Uterus (tissue), 4 donors: ENCODE measurements around the gene ARL10. TPM values are rescaled to one million over a fixed set of nuclear protein-coding genes. Genes with fewer than 3 reads are reported as not detected.

Experiments used
- DNase-seq, 2 donors: peaks; one replicate each; pipeline ENCODE4 v3.0.0-alpha.2; 2019 to 2020
- H3K27ac ChIP-seq, 2 donors: fragments of 200-600 bp; sonication (generic); 1 replicate in 1 of 2; 2 replicates in 1 of 2; pipeline ENCODE4 v1.5.1; 2016 to 2018
- H3K27me3 ChIP-seq, 2 donors: fragments of 200-600 bp; sonication (generic); one replicate each; pipeline ENCODE4 v1.5.1; 2018 to 2019; ENCODE audit warnings: control low read depth in 1 of 2
- H3K36me3 ChIP-seq, 2 donors: fragments of 200-600 bp; sonication (generic); one replicate each; pipeline ENCODE4 v1.5.1; 2019; ENCODE audit warnings: control low read depth in 1 of 2
- H3K4me1 ChIP-seq, 2 donors: fragments of 200-600 bp; sonication (generic); one replicate each; pipeline ENCODE4 v1.5.1; 2018 to 2019; ENCODE audit warnings: control low read depth in 1 of 2
- H3K4me3 ChIP-seq, 2 donors: fragments of 200-600 bp; sonication (generic); 1 replicate in 1 of 2; 2 replicates in 1 of 2; pipeline ENCODE4 v1.5.1; 2018 to 2019; ENCODE audit warnings: mild to moderate bottlenecking in 1 of 2
- H3K9me3 ChIP-seq, 2 donors: fragments of 200-600 bp; sonication (generic); one replicate each; pipeline ENCODE4 v1.5.1; 2019; ENCODE audit warnings: control low read depth in 1 of 2
- POLR2A ChIP-seq, 2 donors: fragments of 450-650 bp; IDR thresholded peaks; one replicate each; pipeline ENCODE4 v1.6.1; 2016; ENCODE audit warnings: antibody characterized with exemption in 2 of 2, mild to moderate bottlenecking in 1 of 2, moderate library complexity in 1 of 2
- intact Hi-C: fragments of 100-400 bp; cut with DNase I; formaldehyde crosslinking; loops from one replicate; pipeline ENCODE4 v1.15.1; 2023; ENCODE audit warnings: low total_unique reads
- total RNA-seq, 4 donors: library from RNA; depleted of rRNA in 3 of 4; stranded (reverse); fragments of >200 nt in 3 of 4; gene quantifications; one replicate each; pipeline versions ENCODE4 v1.1.0 to v1.2.4, GENCODE V29; 2014 to 2023
- TF ChIP-seq, protein P1 (sequence below), 4 experiments: fragments of 200-600 bp in 2 of 4; fragments of 450-650 bp in 2 of 4; sonication (generic) in 2 of 4; IDR thresholded peaks; one replicate each; pipeline ENCODE4 v1.5.1; 2016 to 2019; ENCODE audit warnings: antibody characterized with exemption in 4 of 4, mild to moderate bottlenecking in 2 of 4, moderate library complexity in 1 of 4
- donor health status: DM: yes; HTN: yes; CAD: no.

The ARL10 gene
- total RNA-seq, 4 donors from 2014 or later = 4.1 to 21.2 (median 9.6) TPM

DNA sequence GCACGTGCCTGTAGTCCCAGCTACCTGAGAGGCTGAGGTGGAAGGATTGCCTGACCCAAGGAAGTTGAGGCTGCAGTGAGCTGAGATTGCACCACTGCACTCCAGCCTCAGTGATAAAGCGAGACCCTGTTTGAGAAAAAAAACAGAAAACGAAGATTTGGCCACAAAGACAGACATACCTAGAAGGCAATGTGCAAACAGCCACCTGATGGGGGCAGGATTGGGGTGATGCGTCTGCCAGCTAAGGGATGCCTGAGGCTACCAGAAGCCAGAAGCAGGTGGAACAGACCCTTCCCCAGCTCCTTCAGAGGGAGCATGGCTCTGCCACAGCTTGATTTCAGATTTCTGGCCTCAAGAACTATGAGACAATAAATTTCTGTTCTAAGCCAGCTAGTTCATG, 26.2 kb downstream of the ARL10 start:
- H3K4me1 ChIP-seq = peaks cover 0 to 5% of the 10 kb centered on the region in 2 donors
- H3K9me3 ChIP-seq = no peaks in the 10 kb centered on the region
- no peaks in the 10 kb centered on the region for H3K27me3 ChIP-seq
- no peaks in the 10 kb centered on the region for H3K36me3 ChIP-seq
- no peak overlapping the region for H3K4me3 ChIP-seq
- no peak overlapping the region for H3K27ac ChIP-seq
- intact Hi-C loops = no loop called here
- no peak for DNase-seq
- no peak for TF ChIP-seq POLR2A (IDR thresholded peaks at IDR 0.05)
- TF ChIP-seq, protein P1, sequence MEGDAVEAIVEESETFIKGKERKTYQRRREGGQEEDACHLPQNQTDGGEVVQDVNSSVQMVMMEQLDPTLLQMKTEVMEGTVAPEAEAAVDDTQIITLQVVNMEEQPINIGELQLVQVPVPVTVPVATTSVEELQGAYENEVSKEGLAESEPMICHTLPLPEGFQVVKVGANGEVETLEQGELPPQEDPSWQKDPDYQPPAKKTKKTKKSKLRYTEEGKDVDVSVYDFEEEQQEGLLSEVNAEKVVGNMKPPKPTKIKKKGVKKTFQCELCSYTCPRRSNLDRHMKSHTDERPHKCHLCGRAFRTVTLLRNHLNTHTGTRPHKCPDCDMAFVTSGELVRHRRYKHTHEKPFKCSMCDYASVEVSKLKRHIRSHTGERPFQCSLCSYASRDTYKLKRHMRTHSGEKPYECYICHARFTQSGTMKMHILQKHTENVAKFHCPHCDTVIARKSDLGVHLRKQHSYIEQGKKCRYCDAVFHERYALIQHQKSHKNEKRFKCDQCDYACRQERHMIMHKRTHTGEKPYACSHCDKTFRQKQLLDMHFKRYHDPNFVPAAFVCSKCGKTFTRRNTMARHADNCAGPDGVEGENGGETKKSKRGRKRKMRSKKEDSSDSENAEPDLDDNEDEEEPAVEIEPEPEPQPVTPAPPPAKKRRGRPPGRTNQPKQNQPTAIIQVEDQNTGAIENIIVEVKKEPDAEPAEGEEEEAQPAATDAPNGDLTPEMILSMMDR (IDR thresholded peaks at IDR 0.05) = no peak

DNA sequence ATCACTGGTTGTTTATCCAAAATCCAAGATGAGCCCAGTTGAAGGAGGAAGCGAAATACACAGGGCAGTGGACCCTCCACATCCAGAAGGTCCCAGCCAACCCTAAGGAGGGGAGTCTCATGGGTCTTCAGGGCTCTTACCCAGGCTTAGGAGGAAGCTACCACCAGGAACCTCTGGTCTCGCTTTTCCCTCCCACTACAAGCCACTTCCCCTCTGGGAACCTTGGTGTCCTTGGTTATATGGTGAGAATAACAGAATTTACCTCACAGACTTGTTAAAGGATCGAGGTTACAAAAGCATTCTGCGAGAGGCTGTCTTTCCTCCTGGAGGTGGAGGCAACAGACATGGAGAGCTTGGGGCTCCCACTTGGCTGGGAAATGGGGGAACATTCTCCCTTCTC, 26.7 kb downstream of the ARL10 start:
- Histone ChIP-seq H3K9me3 (no peaks in the 10 kb centered on the region), H3K36me3 (no peaks in the 10 kb centered on the region), H3K27ac (no peak overlapping the region), H3K4me3 (no peak overlapping the region), H3K4me1 (peaks cover 0 to 5% of the 10 kb centered on the region in 2 donors), H3K27me3 (no peaks in the 10 kb centered on the region)
- DNase-seq = no peak
- intact Hi-C loops = no loop called here
- TF ChIP-seq POLR2A (IDR thresholded peaks at IDR 0.05) = no peak
- TF ChIP-seq, protein P1 (IDR thresholded peaks at IDR 0.05) = no peak

DNA sequence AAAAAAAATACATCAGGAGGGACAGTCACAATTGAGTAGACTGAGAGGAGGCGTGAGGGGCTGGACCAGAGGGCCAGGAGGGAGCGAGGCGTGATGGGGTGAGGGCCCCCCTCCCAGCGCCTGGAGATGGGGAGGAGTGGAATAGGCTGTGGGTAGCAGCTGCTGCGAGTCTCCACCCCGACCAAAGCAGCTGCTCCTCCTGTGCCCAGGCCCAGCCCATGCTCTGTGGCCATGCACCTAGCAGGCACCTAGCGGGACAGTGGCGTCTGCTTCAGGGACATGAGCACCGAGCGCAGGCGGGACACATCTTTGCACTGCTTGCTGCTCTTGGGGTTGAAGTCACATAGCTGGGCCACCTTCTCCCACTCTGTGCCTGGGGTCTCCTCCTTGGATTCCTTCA, 27.2 kb downstream of the ARL10 start:
- no peak for TF ChIP-seq POLR2A (IDR thresholded peaks at IDR 0.05)
- TF ChIP-seq, protein P1 (IDR thresholded peaks at IDR 0.05) = no peak
- Histone ChIP-seq H3K27me3 (no peaks in the 10 kb centered on the region), H3K36me3 (no peaks in the 10 kb centered on the region), H3K4me1 (peaks cover 0 to 2% of the 10 kb centered on the region in 2 donors), H3K27ac (no peak overlapping the region), H3K9me3 (no peaks in the 10 kb centered on the region), H3K4me3 (no peak overlapping the region)
- no peak for DNase-seq
- intact Hi-C loops = no loop called here

DNA sequence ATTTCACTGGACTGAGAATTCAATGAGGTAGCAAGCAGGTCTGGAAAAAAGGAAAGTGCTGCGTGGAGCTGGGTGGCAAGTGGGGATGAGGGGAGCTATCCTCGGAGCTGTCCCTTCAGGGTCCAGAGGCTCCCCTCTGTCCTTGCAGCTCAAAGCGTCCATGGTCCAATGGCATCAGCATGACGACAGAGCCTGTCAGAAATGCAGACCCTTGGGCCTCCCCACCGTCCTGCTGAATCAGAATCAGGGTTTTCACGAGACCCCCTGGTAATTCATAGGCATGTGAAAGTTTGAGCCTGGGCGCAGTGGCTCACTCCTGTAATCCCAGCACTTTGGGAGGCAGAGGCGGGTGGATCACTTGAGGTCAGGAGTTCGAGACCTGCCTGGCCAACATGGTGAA, 28.8 kb downstream of the ARL10 start:
- intact Hi-C loops = no loop called here
- no peaks in the 10 kb centered on the region for H3K36me3 ChIP-seq
- no peak overlapping the region for H3K27ac ChIP-seq
- no peak overlapping the region for H3K4me3 ChIP-seq
- no peak for TF ChIP-seq POLR2A (IDR thresholded peaks at IDR 0.05)
- TF ChIP-seq, protein P1 (IDR thresholded peaks at IDR 0.05) = no peak
- DNase-seq = no peak
- H3K4me1 ChIP-seq = no peaks in the 10 kb centered on the region
- no peaks in the 10 kb centered on the region for H3K27me3 ChIP-seq
- no peaks in the 10 kb centered on the region for H3K9me3 ChIP-seq

DNA sequence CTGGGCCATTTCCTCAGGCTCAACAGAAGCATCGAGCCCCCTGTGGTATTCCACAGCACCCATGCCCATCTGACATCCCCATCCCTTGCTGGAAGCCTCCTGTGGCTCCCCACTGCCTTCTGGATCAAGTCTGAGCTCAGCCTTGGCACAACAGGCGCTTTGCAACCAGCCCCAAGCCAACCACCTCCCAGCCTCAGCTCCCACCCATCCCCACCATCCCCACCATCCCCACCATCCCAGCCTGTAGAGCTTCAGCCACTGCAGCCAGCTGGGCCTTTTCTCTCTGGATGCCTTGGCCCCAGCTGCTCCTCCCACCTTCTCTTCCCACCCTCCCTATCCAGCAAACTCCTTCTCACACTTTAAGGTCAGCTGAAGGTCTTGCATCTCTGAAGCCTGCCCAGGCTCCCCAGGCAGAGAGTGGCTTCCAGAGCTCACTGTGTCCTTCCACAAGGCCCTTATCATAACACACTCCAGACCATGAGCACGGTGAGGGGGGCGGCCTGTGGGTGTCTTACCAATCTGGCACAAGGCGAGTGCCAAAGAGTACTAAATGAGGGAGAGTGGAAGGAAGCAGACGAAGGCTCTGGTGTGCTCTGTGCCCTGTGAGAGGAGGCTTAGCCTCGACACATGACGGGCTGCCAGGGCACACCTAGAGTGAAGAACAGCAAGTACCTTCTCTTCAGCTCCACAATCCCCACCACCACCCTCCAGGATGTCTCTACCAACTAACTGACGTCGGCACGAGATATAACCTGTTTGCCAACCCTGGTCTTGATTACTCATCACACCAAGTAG, 29.8 kb downstream of the ARL10 start:
- Histone ChIP-seq H3K4me3 (no peak overlapping the region), H3K27me3 (no peaks in the 10 kb centered on the region), H3K27ac (no peak overlapping the region), H3K36me3 (no peaks in the 10 kb centered on the region), H3K4me1 (no peaks in the 10 kb centered on the region), H3K9me3 (no peaks in the 10 kb centered on the region)
- intact Hi-C loops = no loop called here
- DNase-seq = no peak
- TF ChIP-seq POLR2A (IDR thresholded peaks at IDR 0.05) = no peak
- TF ChIP-seq, protein P1 (IDR thresholded peaks at IDR 0.05) = no peak
